ENCODE data around the gene SEMA3D.

SEMA3D gene

GRCh38 chr7:85103962-85104361 is 82.9 kb downstream of the SEMA3D start:
- Histone ChIP-seq H2AFZ (ENCODE audit: low read depth, low read length) (no peak overlapping the region), H3K4me1 (ENCODE audit: insufficient read depth, low read length) (no peaks in the 10 kb centered on the region), H3K36me3 (ENCODE audit: insufficient read depth, low read length) (no peaks in the 10 kb centered on the region), H3K27me3 (ENCODE audit: insufficient read depth, low read length) (no peaks in the 10 kb centered on the region), H3K9me3 (ENCODE audit: low read length) (no peaks in the 10 kb centered on the region), H3K4me3 (ENCODE audit: low read length) (no peak overlapping the region)

- Histone ChIP-seq H2AFZ (ENCODE audit: low read depth, low read length) (no peak overlapping the region), H3K9me3 (ENCODE audit: low read length) (no peaks in the 10 kb centered on the region), H3K4me1 (ENCODE audit: insufficient read depth, low read length) (no peaks in the 10 kb centered on the region), H3K4me3 (ENCODE audit: low read length) (no peak overlapping the region), H3K27me3 (ENCODE audit: insufficient read depth, low read length) (no peaks in the 10 kb centered on the region), H3K36me3 (ENCODE audit: insufficient read depth, low read length) (no peaks in the 10 kb centered on the region)
Measured at GRCh38 chr7:85103357-85103756, 83.5 kb downstream of the SEMA3D start.

GRCh38 chr7:85102813-85103350 is 84.0 kb downstream of the SEMA3D start:
- no peak overlapping the region for H3K4me3 ChIP-seq (ENCODE audit: low read length)
- no peaks in the 10 kb centered on the region for H3K36me3 ChIP-seq (ENCODE audit: insufficient read depth, low read length)
- H3K9me3 ChIP-seq (ENCODE audit: low read length) = no peaks in the 10 kb centered on the region
- H3K4me1 ChIP-seq (ENCODE audit: insufficient read depth, low read length) = no peaks in the 10 kb centered on the region
- no peaks in the 10 kb centered on the region for H3K27me3 ChIP-seq (ENCODE audit: insufficient read depth, low read length)
- no peak overlapping the region for H2AFZ ChIP-seq (ENCODE audit: low read depth, low read length)

- Histone ChIP-seq H3K4me1 (ENCODE audit: insufficient read depth, low read length) (no peaks in the 10 kb centered on the region), H3K9me3 (ENCODE audit: low read length) (no peaks in the 10 kb centered on the region), H3K4me3 (ENCODE audit: low read length) (no peak overlapping the region), H2AFZ (ENCODE audit: low read depth, low read length) (no peak overlapping the region), H3K27me3 (ENCODE audit: insufficient read depth, low read length) (no peaks in the 10 kb centered on the region), H3K36me3 (ENCODE audit: insufficient read depth, low read length) (no peaks in the 10 kb centered on the region)
Measured at GRCh38 chr7:85101347-85101746, 85.5 kb downstream of the SEMA3D start.

GRCh38 chr7:85097844-85098243 is 89.0 kb downstream of the SEMA3D start:
- H3K36me3 ChIP-seq (ENCODE audit: insufficient read depth, low read length) = no peaks in the 10 kb centered on the region
- no peak overlapping the region for H2AFZ ChIP-seq (ENCODE audit: low read depth, low read length)
- no peaks in the 10 kb centered on the region for H3K27me3 ChIP-seq (ENCODE audit: insufficient read depth, low read length)
- no peak overlapping the region for H3K4me3 ChIP-seq (ENCODE audit: low read length)
- H3K9me3 ChIP-seq (ENCODE audit: low read length) = no peaks in the 10 kb centered on the region
- no peaks in the 10 kb centered on the region for H3K4me1 ChIP-seq (ENCODE audit: insufficient read depth, low read length)

- Histone ChIP-seq H3K27me3 (ENCODE audit: insufficient read depth, low read length) (no peaks in the 10 kb centered on the region), H2AFZ (ENCODE audit: low read depth, low read length) (no peak overlapping the region), H3K4me1 (ENCODE audit: insufficient read depth, low read length) (no peaks in the 10 kb centered on the region), H3K4me3 (ENCODE audit: low read length) (no peak overlapping the region), H3K36me3 (ENCODE audit: insufficient read depth, low read length) (no peaks in the 10 kb centered on the region), H3K9me3 (ENCODE audit: low read length) (no peaks in the 10 kb centered on the region)
Measured at GRCh38 chr7:85095806-85096205, 91.0 kb downstream of the SEMA3D start.

- Histone ChIP-seq H2AFZ (ENCODE audit: low read depth, low read length) (no peak overlapping the region), H3K4me3 (ENCODE audit: low read length) (no peak overlapping the region), H3K4me1 (ENCODE audit: insufficient read depth, low read length) (no peaks in the 10 kb centered on the region), H3K36me3 (ENCODE audit: insufficient read depth, low read length) (no peaks in the 10 kb centered on the region), H3K9me3 (ENCODE audit: low read length) (no peaks in the 10 kb centered on the region), H3K27me3 (ENCODE audit: insufficient read depth, low read length) (no peaks in the 10 kb centered on the region)
Measured at GRCh38 chr7:85095366-85095765, 91.5 kb downstream of the SEMA3D start.

- no peak overlapping the region for H2AFZ ChIP-seq (ENCODE audit: low read depth, low read length)
- H3K36me3 ChIP-seq (ENCODE audit: insufficient read depth, low read length) = no peaks in the 10 kb centered on the region
- no peak overlapping the region for H3K4me3 ChIP-seq (ENCODE audit: low read length)
- no peaks in the 10 kb centered on the region for H3K9me3 ChIP-seq (ENCODE audit: low read length)
- no peaks in the 10 kb centered on the region for H3K27me3 ChIP-seq (ENCODE audit: insufficient read depth, low read length)
- no peaks in the 10 kb centered on the region for H3K4me1 ChIP-seq (ENCODE audit: insufficient read depth, low read length)
Measured at GRCh38 chr7:85094046-85094725, 92.7 kb downstream of the SEMA3D start.

- Histone ChIP-seq H3K9me3 (ENCODE audit: low read length) (no peaks in the 10 kb centered on the region), H2AFZ (ENCODE audit: low read depth, low read length) (no peak overlapping the region), H3K4me3 (ENCODE audit: low read length) (no peak overlapping the region), H3K36me3 (ENCODE audit: insufficient read depth, low read length) (no peaks in the 10 kb centered on the region), H3K27me3 (ENCODE audit: insufficient read depth, low read length) (no peaks in the 10 kb centered on the region), H3K4me1 (ENCODE audit: insufficient read depth, low read length) (no peaks in the 10 kb centered on the region)
Measured at GRCh38 chr7:85091565-85091928, 95.3 kb downstream of the SEMA3D start.

GRCh38 chr7:85090919-85091564 is 95.8 kb downstream of the SEMA3D start:
- Histone ChIP-seq H2AFZ (ENCODE audit: low read depth, low read length) (no peak overlapping the region), H3K36me3 (ENCODE audit: insufficient read depth, low read length) (no peaks in the 10 kb centered on the region), H3K4me3 (ENCODE audit: low read length) (no peak overlapping the region), H3K27me3 (ENCODE audit: insufficient read depth, low read length) (no peaks in the 10 kb centered on the region), H3K4me1 (ENCODE audit: insufficient read depth, low read length) (no peaks in the 10 kb centered on the region), H3K9me3 (ENCODE audit: low read length) (no peaks in the 10 kb centered on the region)

- no peaks in the 10 kb centered on the region for H3K36me3 ChIP-seq (ENCODE audit: insufficient read depth, low read length)
- H3K9me3 ChIP-seq (ENCODE audit: low read length) = no peaks in the 10 kb centered on the region
- no peaks in the 10 kb centered on the region for H3K4me1 ChIP-seq (ENCODE audit: insufficient read depth, low read length)
- no peak overlapping the region for H3K4me3 ChIP-seq (ENCODE audit: low read length)
- no peaks in the 10 kb centered on the region for H3K27me3 ChIP-seq (ENCODE audit: insufficient read depth, low read length)
- no peak overlapping the region for H2AFZ ChIP-seq (ENCODE audit: low read depth, low read length)
Measured at GRCh38 chr7:85090143-85090542, 96.7 kb downstream of the SEMA3D start.

- Histone ChIP-seq H3K4me3 (ENCODE audit: low read length) (no peak overlapping the region), H3K36me3 (ENCODE audit: insufficient read depth, low read length) (no peaks in the 10 kb centered on the region), H3K4me1 (ENCODE audit: insufficient read depth, low read length) (no peaks in the 10 kb centered on the region), H3K9me3 (ENCODE audit: low read length) (no peaks in the 10 kb centered on the region), H3K27me3 (ENCODE audit: insufficient read depth, low read length) (no peaks in the 10 kb centered on the region), H2AFZ (ENCODE audit: low read depth, low read length) (no peak overlapping the region)
Measured at GRCh38 chr7:85081846-85082245, 105.0 kb downstream of the SEMA3D start.

GRCh38 chr7:85081392-85081791 is 105.5 kb downstream of the SEMA3D start:
- H2AFZ ChIP-seq (ENCODE audit: low read depth, low read length) = no peak overlapping the region
- H3K4me3 ChIP-seq (ENCODE audit: low read length) = no peak overlapping the region
- no peaks in the 10 kb centered on the region for H3K9me3 ChIP-seq (ENCODE audit: low read length)
- no peaks in the 10 kb centered on the region for H3K36me3 ChIP-seq (ENCODE audit: insufficient read depth, low read length)
- no peaks in the 10 kb centered on the region for H3K4me1 ChIP-seq (ENCODE audit: insufficient read depth, low read length)
- no peaks in the 10 kb centered on the region for H3K27me3 ChIP-seq (ENCODE audit: insufficient read depth, low read length)

All from neuron (in vitro differentiated cells).